Ramos (cell line): ENCODE measurements around the gene RNF20.
"Not testable (repeated sequence)": the region's sequence is repeated elsewhere in the genome, so short reads cannot be mapped to it uniquely, and the experiment has no call there.

ENCODE experiments used
- in situ Hi-C: fragments of 300-500 bp; cut with MboI; formaldehyde crosslinking; loops from one replicate; pipeline ENCODE4 v1.14.3; 2022; ENCODE audit warnings: low sequenced_read_pairs; ENCODE audit not compliant: unreplicated experiment

Gene RNF20

GRCh38 chr9:101533334-101534204, at the start of gene RNF20:
Gene RNF20, plus strand, starts transcription at chr9:101533853. Its CDS starts 1,571 bp downstream, at chr9:101535424.
- in situ Hi-C loops = loop anchor here (5.0 to 10.0 kb wide), 2 partner anchors 76 to 139 kb away; partner anchors contain the start of genes MRPL50 and ZNF189

- in situ Hi-C loops = no loop called here
These were observed 49.6 kb upstream of the RNF20 start for GRCh38 chr9:101484046-101484445.

- in situ Hi-C loops = no loop called here
These were observed 47.5 kb upstream of the RNF20 start for GRCh38 chr9:101485924-101486692.

- in situ Hi-C loops = no loop called here
These were observed 46.8 kb upstream of the RNF20 start for GRCh38 chr9:101486693-101487442.

GRCh38 chr9:101487443-101487840, 46.2 kb upstream of the RNF20 start:
- in situ Hi-C loops = no loop called here

- in situ Hi-C loops = no loop called here
These were observed 37.8 kb upstream of the RNF20 start for GRCh38 chr9:101495810-101496209.

GRCh38 chr9:101498323-101498722, 35.3 kb upstream of the RNF20 start:
- in situ Hi-C loops = no loop called here

- in situ Hi-C loops = no loop called here
These were observed 29.5 kb upstream of the RNF20 start for GRCh38 chr9:101504188-101504587.

- in situ Hi-C loops = no loop called here
These were observed 25.4 kb upstream of the RNF20 start for GRCh38 chr9:101508211-101508610.

GRCh38 chr9:101509572-101509971, 24.1 kb upstream of the RNF20 start:
- in situ Hi-C loops = no loop called here

- in situ Hi-C loops = no loop called here
These were observed 23.2 kb upstream of the RNF20 start for GRCh38 chr9:101510459-101510858.

GRCh38 chr9:101511009-101511408, 22.6 kb upstream of the RNF20 start:
- in situ Hi-C loops = no loop called here

- in situ Hi-C loops = no loop called here
These were observed 21.5 kb upstream of the RNF20 start for GRCh38 chr9:101512116-101512515.

- in situ Hi-C loops = no loop called here
These were observed 20.3 kb upstream of the RNF20 start for GRCh38 chr9:101513351-101513750.

GRCh38 chr9:101514071-101514470, 19.6 kb upstream of the RNF20 start:
- in situ Hi-C loops = no loop called here

- in situ Hi-C loops = no loop called here
These were observed 17.0 kb upstream of the RNF20 start for GRCh38 chr9:101516655-101517054.

- in situ Hi-C loops = not testable (repeated sequence)
These were observed 15.2 kb upstream of the RNF20 start for GRCh38 chr9:101518489-101518888.

- in situ Hi-C loops = no loop called here
These were observed 9.3 kb upstream of the RNF20 start for GRCh38 chr9:101524371-101524770.

- in situ Hi-C loops = no loop called here
These were observed 6.6 kb upstream of the RNF20 start for GRCh38 chr9:101527066-101527465.

- in situ Hi-C loops = no loop called here
These were observed 5.6 kb upstream of the RNF20 start for GRCh38 chr9:101528015-101528414.
